CD14-positive monocyte (primary cell): ENCODE data around the gene GPR55. TPM values are rescaled to one million over a fixed set of nuclear protein-coding genes. Genes with fewer than 3 reads are reported as not detected.
A peak's percentile ranks its signal among the peaks of the same experiment; 100 is the strongest.

Source experiments
- DNase-seq, 3 donors: peaks; one replicate each; pipeline ENCODE4 v3.0.0-alpha.2; 2011 to 2022
- H2AFZ ChIP-seq: 2 replicates; pipeline ENCODE4 v1.6.0; 2012; ENCODE audit warnings: mild to moderate bottlenecking, low read depth, low read length, inconsistent platforms; ENCODE audit not compliant: insufficient read depth, poor library complexity, severe bottlenecking
- H3K27ac ChIP-seq, 2 donors: 1 replicate in 1 of 2; 2 replicates in 1 of 2; pipeline ENCODE4 v1.5.1; 2012 to 2013; ENCODE audit warnings: low read length in 2 of 2, control low read depth in 1 of 2, inconsistent platforms in 1 of 2, low read depth in 1 of 2, mild to moderate bottlenecking in 1 of 2
- H3K27me3 ChIP-seq, 2 donors: one replicate each; pipeline versions ENCODE4 v1.6.0 to v1.6.1; 2011 to 2013; ENCODE audit warnings: low read length in 2 of 2; ENCODE audit not compliant: control insufficient read depth in 2 of 2, insufficient read depth in 2 of 2
- H3K36me3 ChIP-seq, 2 donors: replicated peaks in 1 of 2; 1 replicate in 1 of 2; 2 replicates in 1 of 2; pipeline versions ENCODE4 v1.5.1 to v1.6.1; 2012 to 2013; ENCODE audit warnings: low read length in 2 of 2, control low read depth in 1 of 2, inconsistent platforms in 1 of 2, mild to moderate bottlenecking in 1 of 2; ENCODE audit not compliant: insufficient read depth in 2 of 2, control insufficient read depth in 1 of 2
- H3K4me1 ChIP-seq, 2 donors: 1 replicate in 1 of 2; 2 replicates in 1 of 2; pipeline versions ENCODE4 v1.5.1 to v1.6.1; 2012 to 2013; ENCODE audit warnings: low read length in 2 of 2, control low read depth in 1 of 2, inconsistent platforms in 1 of 2, mild to moderate bottlenecking in 1 of 2, moderate library complexity in 1 of 2; ENCODE audit not compliant: insufficient read depth in 2 of 2, control insufficient read depth in 1 of 2
- H3K4me2 ChIP-seq: replicated peaks from 2 replicates; pipeline ENCODE3; 2012; ENCODE audit warnings: low read length, moderate library complexity, mild to moderate bottlenecking; ENCODE audit not compliant: poor library complexity, severe bottlenecking; ENCODE audit errors: extremely low read depth
- H3K4me3 ChIP-seq, 3 experiments: fragments of 200-600 bp in 1 of 3; sonication (generic) in 1 of 3; replicated peaks in 1 of 3; 1 replicate in 2 of 3; 2 replicates in 1 of 3; pipeline ENCODE4 v1.5.1; 2011 to 2013; ENCODE audit warnings: low read length in 3 of 3, mild to moderate bottlenecking in 3 of 3, control low read depth in 2 of 3, low read depth in 2 of 3, inconsistent platforms in 1 of 3, moderate library complexity in 1 of 3
- H3K79me2 ChIP-seq: 2 replicates; pipeline ENCODE4 v1.6.0; 2012; ENCODE audit warnings: mild to moderate bottlenecking, control low read depth, inconsistent platforms, low read length, moderate library complexity; ENCODE audit not compliant: insufficient read depth
- H3K9ac ChIP-seq: 2 replicates; pipeline ENCODE4 v1.6.0; 2017; ENCODE audit warnings: low read length, mild to moderate bottlenecking; ENCODE audit not compliant: insufficient read depth, poor library complexity, severe bottlenecking
- H3K9me3 ChIP-seq, 2 donors: replicated peaks in 1 of 2; 1 replicate in 1 of 2; 2 replicates in 1 of 2; pipeline versions ENCODE4 v1.5.1 to v1.6.1; 2012 to 2013; ENCODE audit warnings: low read length in 2 of 2, control low read depth in 1 of 2; ENCODE audit not compliant: control insufficient read depth in 1 of 2, insufficient read depth in 1 of 2
- H4K20me1 ChIP-seq: 2 replicates; pipeline ENCODE4 v1.6.0; 2012; ENCODE audit warnings: mild to moderate bottlenecking, low read length, control low read depth, moderate library complexity; ENCODE audit not compliant: insufficient read depth
- H3K27ac Mint-ChIP-seq, 7 donors: one replicate each; pipeline ENCODE4 v1.8.0; 2020; ENCODE audit warnings: mild to moderate bottlenecking in 7 of 7, mixed read lengths in 7 of 7, moderate library complexity in 6 of 7, inconsistent platforms in 2 of 7
- H3K27me3 Mint-ChIP-seq, 3 donors: one replicate each; pipeline ENCODE4 v1.8.0; 2021 to 2022; ENCODE audit warnings: low read depth in 3 of 3, mild to moderate bottlenecking in 3 of 3, mixed read lengths in 3 of 3, moderate library complexity in 3 of 3, inconsistent platforms in 1 of 3
- H3K36me3 Mint-ChIP-seq, 2 donors: one replicate each; pipeline ENCODE4 v1.8.0; 2020; ENCODE audit warnings: mixed read lengths in 2 of 2, inconsistent platforms in 1 of 2, mild to moderate bottlenecking in 1 of 2
- H3K4me1 Mint-ChIP-seq: one replicate; pipeline ENCODE4 v1.8.0; 2020; ENCODE audit warnings: mild to moderate bottlenecking, mixed read lengths
- H3K4me3 Mint-ChIP-seq, 2 donors: one replicate each; pipeline ENCODE4 v1.8.0; 2020; ENCODE audit warnings: mild to moderate bottlenecking in 2 of 2, mixed read lengths in 2 of 2, moderate library complexity in 1 of 2
- H3K9me3 Mint-ChIP-seq, 7 donors: one replicate each; pipeline ENCODE4 v1.8.0; 2020 to 2022; ENCODE audit warnings: mixed read lengths in 7 of 7, mild to moderate bottlenecking in 6 of 7, moderate library complexity in 6 of 7, inconsistent platforms in 2 of 7
- CTCF ChIP-seq: fragments of 200-600 bp; IDR thresholded peaks from one replicate; pipeline ENCODE4 v1.8.0; 2022; ENCODE audit warnings: antibody characterized with exemption, mild to moderate bottlenecking
- WGBS: methylation state at CpG from one replicate; pipeline ENCODE4 v1.1.5; 2013; ENCODE audit warnings: missing lambda C conversion rate; ENCODE audit not compliant: insufficient coverage; 5-methylcytosine and 5-hydroxymethylcytosine counted together
- intact Hi-C, 2 donors: fragments of 100-400 bp; cut with micrococcal nuclease; formaldehyde crosslinking; loops; one replicate each; pipeline versions ENCODE4 v1.15.0 to v1.15.1; 2023
- polyA plus RNA-seq, 3 donors: library from polyadenylated mRNA; depleted of rRNA in 1 of 3; unstranded in 2 of 3; stranded (reverse) in 1 of 3; fragments of 300-500 nt in 2 of 3; fragments of >200 nt in 1 of 3; fragmentation: Illumina TruSeq in 2 of 3; gene quantifications; 1 replicate in 2 of 3; 2 replicates in 1 of 3; pipeline ENCODE4 v1.2.3, GENCODE V29; 2012 to 2021

GPR55 gene
- polyA plus RNA-seq, 3 donors: 0.11 to 0.12 TPM; not detected in 1

DNA sequence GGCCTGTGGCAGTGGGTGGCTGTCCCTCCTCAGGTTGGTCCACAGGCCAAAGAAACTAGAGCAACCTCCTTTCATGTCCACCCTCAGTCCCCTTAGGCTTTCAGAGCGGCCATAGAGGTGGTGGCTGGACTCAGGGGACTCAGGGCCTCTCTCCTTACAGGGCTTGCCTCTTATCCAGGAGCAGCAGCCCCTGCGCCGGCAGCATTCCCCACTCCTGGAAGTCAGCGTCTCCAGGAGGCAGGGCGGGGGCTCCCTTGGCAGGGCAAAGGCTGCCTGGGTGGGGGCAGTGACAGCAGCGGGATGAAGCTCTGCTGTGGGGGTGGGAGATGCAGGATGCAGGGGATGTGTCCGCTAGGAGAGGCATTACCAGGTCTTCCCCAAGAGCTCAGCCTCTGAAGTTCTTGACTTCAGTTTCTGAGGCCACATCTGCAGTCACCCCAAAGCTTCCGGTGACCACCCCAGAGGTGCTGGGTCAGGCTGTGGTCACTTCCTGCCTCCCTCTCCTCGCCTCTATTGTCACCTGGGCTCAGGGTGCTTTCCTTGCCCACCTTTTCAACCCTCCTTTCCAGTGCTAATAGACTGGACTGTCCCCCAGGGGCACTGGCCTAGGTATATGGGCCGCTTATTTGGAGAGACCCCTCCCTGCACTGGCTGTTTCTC, 8.6 kb upstream of the GPR55 start:
- no peaks in the 10 kb centered on the region for H4K20me1 ChIP-seq
- no peak for TF ChIP-seq CTCF
- intact Hi-C loops: no loop called here
- H3K4me3 ChIP-seq: no peak overlapping the region
- peaks cover 30 to 36% of the 10 kb centered on the region in 2 donors for H3K9me3 ChIP-seq
- H3K4me1 ChIP-seq: peaks cover 22 to 23% of the 10 kb centered on the region in 2 donors
- H3K79me2 ChIP-seq: no peaks in the 10 kb centered on the region
- peaks cover 0 to 5% (median 0%) of the 10 kb centered on the region in 3 donors for H3K27me3 Mint-ChIP-seq
- H2AFZ ChIP-seq: peak overlapping the region; percentile 70
- H3K4me1 Mint-ChIP-seq: peaks cover 33% of the 10 kb centered on the region
- WGBS: 90% methylated on average over 5 of the region's 10 CpGs
- no peak overlapping the region for H3K4me2 ChIP-seq
- peak overlapping the region in 1 of 2 donors; percentile 5 for H3K27ac ChIP-seq
- H3K27ac Mint-ChIP-seq: peak overlapping the region in 1 of 7 donors; percentile 69
- no peak overlapping the region for H3K4me3 Mint-ChIP-seq
- DNase-seq: no peak
- H3K27me3 ChIP-seq: no peaks in the 10 kb centered on the region
- no peaks in the 10 kb centered on the region for H3K36me3 Mint-ChIP-seq
- no peak overlapping the region for H3K9ac ChIP-seq
- peaks cover 13 to 40% (median 33%) of the 10 kb centered on the region in 7 donors for H3K9me3 Mint-ChIP-seq
- no peaks in the 10 kb centered on the region for H3K36me3 ChIP-seq

DNA sequence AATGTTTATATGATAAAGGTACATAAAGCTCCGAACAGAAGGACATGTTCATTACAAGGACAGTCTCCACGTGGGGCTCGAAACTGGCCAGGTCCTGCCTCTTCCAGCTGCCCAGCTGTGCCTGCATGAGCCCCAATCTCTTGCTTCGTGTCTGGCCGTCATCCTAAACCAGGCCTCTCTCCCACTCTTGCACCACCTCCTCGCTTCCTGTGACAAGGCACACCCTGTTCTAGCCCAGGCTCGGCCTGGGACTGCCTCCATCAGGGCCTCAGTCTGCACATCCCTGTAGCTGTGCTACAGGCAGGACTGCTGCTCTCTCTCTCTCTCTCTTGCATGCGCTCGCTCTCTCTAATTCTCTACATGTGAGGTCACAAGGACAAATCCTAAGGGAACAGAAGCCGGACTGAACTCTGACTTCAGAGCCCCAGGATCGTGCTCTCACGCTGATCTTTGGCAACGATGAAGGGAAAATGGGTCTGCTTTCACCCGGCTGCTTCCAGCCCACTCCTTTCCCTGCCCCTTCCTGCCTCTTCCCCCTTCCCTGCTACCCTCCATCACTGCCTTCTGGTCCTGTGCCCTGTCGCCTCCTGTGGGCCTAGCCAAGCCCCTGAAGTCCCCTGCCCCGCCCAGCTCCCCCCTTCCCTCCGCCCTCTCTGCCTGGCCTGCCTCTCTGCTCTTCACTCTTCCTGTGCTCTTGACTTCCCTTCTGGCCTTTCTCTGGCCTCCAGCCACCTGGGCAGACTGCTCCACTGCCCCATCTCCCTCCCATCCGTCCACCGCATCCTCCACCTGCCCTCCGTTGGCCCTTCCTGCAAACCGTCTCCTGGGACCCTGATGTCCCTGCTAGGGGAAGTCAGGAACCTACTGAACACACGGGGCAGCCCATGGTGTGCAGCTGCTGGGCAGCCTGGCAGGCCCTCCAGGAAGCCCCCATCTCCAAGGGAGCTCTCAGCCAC, 7.8 kb upstream of the GPR55 start:
- Histone ChIP-seq H3K79me2 (no peaks in the 10 kb centered on the region), H3K4me2 (no peak overlapping the region), H3K4me1 (peaks cover 22 to 23% of the 10 kb centered on the region in 2 donors), H3K27me3 (no peaks in the 10 kb centered on the region), H3K9ac (no peak overlapping the region), H3K36me3 (no peaks in the 10 kb centered on the region), H2AFZ (peak overlapping the region; percentile 70), H3K9me3 (peaks cover 27 to 29% of the 10 kb centered on the region in 2 donors), H3K27ac (peak overlapping the region in 1 of 2 donors; percentile 13), H3K4me3 (no peak overlapping the region), H4K20me1 (no peaks in the 10 kb centered on the region)
- Mint-ChIP-seq H3K36me3 (no peaks in the 10 kb centered on the region), H3K27ac (peak overlapping the region in 6 of 7 donors; percentile 12 to 83 (median 62)), H3K4me3 (peak overlapping the region in 1 of 2 donors; percentile 61), H3K4me1 (peaks cover 33% of the 10 kb centered on the region), H3K9me3 (peaks cover 13 to 32% (median 28%) of the 10 kb centered on the region in 7 donors), H3K27me3 (peaks cover 0 to 6% (median 1%) of the 10 kb centered on the region in 3 donors)
- 62% methylated on average over 20 of the region's 22 CpGs for WGBS
- intact Hi-C loops: no loop called here
- DNase-seq: peak; percentile 31 to 54 (median 33)
- TF ChIP-seq CTCF: no peak
